GDM1 (cell line): ENCODE results near the gene TRDN.
"Not testable (repeated sequence)": the region's sequence is repeated elsewhere in the genome, so short reads cannot be mapped to it uniquely, and the experiment has no call there.

Experiments used
- DNase-seq: peaks from one replicate; lab custom pipeline; 2025; lab: John Stamatoyannopoulos, UW

Gene TRDN

DNA sequence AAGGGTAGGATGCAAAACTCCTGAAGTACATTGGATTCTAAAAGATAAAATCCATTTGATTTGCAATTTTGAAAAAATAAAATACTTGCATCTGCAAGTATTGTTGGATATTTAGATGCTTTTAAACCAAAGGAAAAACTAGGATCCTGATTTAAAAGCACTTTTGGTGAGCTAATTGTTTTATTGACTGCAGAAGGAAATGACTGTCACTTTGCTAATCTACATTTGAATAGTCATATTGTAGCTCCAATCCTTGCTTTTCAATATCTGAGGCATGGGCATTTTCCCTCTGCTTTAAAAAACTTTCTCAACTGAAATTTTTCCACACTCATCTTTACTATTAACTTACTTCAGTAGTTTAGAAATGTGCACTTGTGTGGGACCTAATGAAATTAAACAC is 74.1 kb downstream of the TRDN start:
- no peak for DNase-seq

DNA sequence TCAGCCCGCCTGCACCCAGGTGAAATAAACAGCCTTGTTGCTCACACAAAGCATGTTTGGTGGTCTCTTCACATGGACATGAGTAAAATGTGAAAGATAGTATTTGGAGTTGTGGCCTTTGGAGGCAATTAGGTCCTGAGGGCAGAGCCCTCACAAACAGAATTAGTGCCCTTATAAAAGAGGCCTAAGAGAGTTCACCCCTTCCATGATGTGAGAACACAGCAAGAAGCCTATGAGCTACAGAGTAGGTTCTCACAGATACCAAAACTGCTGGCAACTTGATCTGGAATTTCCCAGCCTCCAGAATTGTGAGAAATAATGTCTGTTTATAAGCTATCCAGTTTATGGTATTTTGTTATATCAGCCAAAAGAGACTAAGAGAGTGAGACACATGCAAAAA is 74.5 kb downstream of the TRDN start:
- DNase-seq, result no peak

DNA sequence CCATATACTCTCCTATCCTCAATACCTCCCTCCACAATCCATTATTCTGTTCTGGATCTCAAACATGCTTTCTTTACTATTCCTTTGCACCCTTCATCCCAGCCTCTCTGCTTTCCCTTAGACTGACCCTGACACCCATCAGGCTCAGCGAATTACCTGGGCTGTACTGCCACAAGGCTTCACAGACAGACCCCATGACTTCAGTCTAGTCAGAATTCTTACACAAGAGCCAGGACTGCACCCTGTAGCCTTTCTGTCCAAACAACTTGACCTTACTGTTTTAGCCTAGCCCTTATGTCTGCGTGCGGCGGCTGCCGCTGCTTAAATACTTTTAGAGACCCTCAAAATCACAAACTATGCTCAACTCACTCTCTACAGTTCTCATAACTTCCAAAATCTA is 76.9 kb downstream of the TRDN start:
- DNase-seq, result not testable (repeated sequence)

DNA sequence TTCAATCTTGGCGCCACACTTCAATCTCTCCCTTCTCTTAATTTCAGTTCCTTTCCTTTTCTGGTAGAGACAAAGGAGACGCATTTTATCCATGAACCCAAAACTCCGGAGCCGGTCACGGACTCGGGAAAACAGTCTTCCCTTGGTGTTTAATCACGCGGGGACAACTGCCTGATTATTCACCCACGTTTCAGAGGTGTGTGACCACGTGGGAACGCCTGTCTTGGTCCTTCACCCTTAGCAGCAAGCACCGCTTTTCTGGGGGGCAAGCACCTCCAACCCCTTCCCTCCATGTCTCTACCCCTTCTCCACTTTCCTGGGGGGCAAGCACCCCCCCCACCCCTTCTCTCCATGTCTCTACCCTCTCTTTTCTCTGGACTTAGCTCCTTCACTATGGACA is 79.3 kb downstream of the TRDN start:
- not testable (repeated sequence) for DNase-seq

DNA sequence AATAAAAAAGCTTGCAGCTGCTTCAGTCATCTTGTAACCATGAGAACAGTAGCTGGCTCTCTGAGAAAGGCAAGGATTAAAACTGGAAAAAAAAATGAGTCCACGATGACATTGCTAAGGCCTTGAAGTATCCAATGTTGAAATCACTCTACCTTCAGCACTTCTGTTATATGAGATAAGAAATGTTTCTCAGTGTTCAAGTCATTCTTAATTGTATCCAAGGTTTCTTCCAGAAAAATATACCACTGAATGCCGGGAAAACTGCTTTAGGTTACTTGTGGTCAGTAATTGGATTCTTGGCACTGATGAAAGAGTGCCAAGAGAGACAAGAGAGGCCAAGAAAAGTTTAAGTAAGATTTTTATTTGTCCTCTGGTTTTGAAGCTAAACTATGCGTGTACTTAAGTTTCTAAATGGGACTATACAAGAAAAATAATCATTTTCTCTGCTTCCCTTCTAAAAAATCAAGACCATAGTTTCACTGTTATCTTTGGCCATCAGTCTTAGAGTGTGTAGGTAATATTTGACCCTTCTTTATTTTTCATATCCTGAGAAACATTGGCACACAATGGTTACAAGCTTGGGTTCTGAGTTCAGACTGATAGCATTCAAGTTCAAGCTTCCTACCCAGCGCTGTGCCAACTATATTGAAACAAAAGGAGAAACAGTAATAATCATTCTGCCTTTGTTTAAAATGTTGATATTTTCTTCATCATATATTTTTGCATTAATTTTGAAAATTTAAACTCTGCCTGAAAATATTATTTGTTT is 84.6 kb downstream of the TRDN start:
- DNase-seq, result no peak

DNA sequence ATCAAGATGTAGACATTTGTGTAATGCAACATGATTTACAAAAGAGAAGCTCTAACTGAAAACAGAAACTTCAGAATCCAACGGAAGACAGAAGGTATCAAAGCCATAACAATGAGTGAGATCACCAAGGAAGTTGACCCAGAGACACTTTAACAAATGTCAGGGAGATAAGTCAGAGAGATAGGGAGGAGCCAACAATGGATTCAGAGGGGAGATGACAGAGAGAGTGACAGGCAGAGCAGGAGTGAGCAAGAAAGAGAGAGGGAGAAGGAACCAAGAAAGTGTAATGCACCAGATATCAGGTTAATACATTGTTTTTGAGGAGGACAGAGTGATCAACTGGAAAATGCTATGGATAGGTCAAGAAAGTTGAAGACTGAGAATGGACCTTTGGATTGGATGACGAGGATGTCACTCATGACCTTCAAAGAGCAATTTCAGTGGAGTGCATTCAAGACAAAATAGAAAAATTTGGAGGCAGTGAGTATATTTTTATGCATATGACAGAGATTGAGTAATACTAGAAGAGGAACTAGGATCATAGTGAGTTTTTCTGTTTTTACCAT is 86.6 kb downstream of the TRDN start:
- DNase-seq, result no peak

DNA sequence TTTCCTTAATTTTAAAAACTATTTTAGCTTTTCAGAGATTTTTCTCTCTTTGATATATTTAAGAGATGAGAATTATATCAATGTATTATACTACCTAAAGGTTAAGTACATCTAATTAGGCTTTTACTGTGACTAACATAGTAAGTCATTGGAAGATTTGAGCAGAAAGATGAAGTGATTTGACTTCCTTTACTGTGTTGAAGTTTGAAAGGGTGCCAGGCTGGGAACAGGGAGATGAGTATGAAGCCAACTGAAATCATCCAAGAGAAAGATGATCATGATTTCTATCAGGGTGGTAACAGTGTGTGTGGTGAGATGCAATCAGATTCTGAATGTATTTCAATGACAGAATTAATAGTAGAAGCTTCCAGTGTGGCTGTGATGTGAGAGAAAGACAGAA is 87.3 kb downstream of the TRDN start:
- DNase-seq, result no peak

DNA sequence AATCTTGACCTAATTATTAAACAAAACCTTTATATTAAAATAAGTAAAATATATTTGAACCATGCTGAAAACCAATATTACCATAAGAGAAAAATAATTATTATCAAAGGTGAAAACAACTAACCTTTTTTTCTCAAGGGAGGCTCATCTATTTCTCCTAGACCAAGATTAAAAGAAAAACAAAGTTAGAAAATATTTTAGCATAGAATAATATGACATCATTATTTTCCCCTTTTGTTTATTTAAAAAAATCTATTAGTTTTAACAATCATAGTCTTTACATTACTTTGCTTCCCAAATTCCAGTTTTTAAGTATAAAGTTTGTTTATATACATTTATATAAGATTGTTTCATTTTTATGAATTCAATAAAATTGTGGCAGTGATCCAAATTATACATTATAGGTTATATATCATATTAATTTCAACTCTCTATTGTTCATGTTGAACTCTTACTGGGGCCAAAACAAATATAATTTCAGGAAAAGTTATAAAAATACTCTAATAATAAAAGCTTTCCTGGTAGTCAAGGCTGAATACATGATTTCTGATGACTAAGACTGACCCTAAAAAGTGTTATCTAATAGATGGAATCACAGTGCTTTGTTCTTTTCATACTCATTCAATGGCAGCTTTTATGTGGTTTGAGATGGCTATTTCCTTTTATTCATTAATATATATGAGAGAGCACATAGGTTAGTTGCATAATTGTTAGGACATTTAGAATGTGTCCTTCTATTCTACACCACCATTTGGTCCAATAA is 89.4 kb downstream of the TRDN start:
- no peak for DNase-seq

DNA sequence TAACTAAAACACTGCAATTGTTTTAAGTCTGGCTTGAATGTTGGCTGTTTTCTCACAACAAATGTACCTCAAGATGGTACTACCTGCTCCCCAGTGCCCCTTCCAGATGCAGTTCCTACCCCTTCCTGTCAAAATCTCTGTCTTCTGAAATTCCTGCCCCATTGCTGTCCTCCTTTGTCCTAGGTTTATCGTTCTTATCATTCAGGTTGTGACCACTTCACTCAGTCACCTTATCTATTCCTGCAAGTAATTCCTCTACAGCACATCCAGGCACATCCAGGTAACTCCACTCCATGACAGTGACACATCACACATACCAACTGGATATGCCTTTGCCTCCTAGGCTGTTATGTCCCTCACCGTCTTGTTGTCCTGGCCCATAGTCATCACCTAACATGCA is 90.2 kb downstream of the TRDN start:
- no peak for DNase-seq

DNA sequence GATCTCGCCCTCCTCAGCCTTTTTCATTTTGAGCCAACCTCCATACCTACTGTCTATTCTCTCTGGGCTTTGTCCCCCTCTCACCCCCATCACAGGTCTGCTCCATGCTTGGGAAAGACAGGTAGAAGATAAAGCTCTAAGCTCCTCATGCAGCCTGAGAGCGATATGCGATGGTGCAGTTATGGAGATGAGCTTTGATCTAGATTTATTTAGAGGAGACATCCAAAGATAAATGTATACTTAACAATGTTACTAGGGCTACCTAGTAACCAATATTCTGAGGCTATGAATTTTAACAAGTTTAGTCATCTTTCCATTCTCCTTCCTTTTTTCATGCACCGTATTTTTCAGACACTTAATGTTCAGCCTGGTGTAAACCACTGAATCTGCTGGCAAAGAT is 95.3 kb downstream of the TRDN start:
- DNase-seq, result no peak

DNA sequence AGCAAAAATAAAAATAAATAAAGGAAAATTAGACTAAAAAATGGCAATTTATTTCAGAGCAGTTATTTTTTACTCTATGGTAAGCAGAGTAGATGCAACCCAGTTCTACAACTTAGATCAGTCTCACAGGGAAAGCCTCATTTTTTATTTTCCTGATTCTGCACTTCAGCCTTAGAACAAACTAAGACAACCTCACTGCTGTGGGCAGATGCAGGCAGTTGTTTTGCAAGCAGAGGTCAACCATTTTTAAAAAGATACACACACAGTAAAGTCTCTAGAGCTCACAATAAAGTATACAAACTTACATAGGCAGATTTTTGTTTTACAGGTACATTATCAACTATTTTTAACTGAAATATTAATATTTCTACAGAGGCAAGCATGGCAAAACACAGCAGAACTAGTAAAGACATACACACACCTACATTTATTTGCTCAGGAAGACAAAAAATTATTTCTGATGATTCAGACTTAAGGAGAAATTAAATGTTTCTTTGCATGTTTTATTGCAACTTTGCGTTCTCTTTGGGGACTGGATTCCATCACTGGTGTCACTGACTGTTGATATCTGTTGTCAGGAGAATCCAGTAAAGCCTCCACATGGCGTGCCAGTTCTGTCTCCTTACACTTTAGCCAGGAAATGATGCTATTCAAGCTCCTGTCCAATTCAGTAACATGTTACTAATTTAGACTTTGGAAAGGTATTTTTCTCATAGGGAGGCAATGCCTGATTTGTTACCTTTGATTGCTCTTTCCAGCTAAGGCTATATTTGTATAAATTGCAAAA is 102.7 kb downstream of the TRDN start:
- no peak for DNase-seq

DNA sequence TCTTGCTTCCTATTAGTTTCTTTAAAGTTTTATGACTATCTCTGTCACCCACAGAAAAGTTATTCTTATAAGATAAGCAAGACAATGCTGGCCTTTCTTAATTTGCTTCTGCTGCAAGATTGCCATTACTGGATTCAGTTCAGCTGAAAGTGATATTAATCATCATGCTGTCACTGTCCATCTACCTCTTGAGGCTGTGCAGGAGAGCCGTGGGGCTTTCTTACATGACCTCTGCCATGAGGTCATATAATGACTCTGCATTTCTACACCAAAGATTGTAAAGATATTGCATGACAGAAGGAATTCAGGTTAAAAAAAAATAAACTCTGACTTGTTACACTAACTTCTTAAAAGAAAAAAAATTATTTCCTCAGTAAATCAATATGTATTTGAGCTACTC is 106.9 kb downstream of the TRDN start:
- DNase-seq, result no peak

DNA sequence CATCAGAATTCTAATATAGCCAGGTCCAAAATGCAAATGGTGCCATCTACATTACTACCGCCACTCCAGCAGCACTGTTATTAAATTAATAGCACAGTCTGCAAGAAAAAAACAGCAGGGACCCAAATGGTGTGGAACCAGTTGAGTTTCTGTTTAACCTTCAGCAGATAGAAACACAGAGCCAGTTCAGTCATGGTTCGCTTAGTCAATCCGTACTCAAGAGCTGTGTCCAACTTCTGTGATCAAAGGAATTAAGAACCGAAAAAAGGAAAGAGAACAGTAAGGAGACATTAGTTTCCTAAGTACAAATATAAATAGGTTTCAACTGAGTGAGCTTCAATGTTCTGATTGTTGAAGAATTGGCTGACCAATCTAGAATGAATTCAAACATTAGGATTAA is 107.7 kb downstream of the TRDN start:
- DNase-seq, result no peak

DNA sequence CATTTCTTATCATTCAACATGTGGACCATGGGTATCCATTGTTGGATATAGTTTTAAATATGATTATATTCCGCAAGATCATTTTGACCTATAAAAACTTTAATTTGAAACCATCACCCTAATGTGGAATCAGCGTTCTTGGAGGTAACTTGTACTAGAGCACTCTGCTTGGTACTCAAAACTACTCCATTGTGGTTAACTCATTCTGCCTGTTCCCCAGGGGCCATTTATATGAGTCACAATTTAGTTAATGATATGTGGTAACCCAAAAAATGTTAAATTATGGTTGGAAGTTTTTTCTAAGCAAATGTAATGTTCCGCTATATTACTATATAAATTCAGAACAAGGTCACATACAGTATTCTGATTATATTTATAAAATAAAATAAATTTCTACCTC is 109.3 kb downstream of the TRDN start:
- no peak for DNase-seq

DNA sequence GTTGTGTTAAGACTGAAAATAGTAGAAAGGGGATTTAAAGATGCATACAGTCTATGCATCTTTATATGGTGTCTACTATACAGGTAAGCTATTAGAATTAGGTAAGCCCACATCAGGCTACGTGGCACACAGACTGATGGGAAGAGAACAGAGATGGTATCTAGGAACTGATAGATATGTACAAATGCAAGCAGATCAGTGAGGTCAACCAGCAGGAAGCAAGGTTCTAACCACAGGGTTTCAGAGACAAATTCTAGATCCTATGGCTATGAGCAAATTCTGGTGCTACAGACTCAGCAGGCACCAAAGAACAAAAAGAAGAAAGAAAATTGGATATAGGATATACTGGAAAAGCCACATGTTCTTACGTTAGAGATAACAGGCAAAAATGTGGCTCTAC is 110.6 kb downstream of the TRDN start:
- DNase-seq, result no peak

DNA sequence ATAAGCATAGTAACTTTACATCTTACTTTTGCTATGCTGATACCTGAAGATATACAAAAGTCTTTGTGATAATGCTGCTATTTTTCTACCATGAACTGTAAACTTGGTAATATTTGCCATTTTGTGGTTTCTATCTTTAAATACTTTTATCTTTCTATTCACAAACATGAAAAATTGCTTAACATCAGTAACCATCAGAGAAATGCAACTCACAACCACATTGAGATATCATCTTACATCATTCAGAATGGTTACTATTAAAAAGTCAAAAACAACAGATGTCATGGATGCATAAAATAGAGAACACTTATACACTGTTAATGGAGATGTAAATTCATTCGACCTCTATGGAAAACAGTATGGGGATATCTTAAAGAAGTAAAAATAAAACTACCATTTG is 112.0 kb downstream of the TRDN start:
- DNase-seq, result no peak

DNA sequence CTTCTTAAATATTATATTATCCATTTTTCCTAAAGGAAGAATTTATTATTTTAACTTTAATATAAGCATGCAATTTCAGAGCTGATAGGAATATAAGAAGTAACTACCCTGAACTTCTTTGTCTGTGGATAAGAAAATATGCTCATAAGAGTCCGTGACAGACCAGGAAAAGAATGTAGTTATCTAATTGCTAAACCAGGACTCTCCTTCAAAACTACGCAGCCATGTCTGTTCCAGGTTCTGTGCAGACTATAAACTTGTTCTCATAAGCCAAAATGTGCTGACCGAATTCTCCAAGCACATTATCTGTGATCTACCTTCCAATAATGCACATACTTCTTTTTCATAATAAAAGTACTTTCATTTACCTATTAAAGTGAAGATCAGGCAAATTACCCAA is 116.5 kb downstream of the TRDN start:
- DNase-seq, result no peak

DNA sequence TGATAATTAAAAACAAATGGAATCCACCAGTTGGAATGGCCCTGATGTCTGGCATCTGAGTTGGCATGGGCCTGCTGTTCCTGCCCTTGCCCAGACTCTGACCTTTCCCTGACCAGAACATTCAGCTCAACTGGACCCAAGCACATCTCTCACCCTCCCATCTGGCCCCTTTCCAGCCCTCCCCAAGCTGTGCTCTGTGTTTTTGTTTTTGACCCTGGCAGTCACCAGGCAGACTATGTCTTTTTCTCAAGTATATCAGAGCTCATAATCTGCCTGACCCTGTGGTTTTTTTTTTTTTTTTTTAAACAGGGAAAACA is 117.6 kb downstream of the TRDN start:
- DNase-seq, result no peak

DNA sequence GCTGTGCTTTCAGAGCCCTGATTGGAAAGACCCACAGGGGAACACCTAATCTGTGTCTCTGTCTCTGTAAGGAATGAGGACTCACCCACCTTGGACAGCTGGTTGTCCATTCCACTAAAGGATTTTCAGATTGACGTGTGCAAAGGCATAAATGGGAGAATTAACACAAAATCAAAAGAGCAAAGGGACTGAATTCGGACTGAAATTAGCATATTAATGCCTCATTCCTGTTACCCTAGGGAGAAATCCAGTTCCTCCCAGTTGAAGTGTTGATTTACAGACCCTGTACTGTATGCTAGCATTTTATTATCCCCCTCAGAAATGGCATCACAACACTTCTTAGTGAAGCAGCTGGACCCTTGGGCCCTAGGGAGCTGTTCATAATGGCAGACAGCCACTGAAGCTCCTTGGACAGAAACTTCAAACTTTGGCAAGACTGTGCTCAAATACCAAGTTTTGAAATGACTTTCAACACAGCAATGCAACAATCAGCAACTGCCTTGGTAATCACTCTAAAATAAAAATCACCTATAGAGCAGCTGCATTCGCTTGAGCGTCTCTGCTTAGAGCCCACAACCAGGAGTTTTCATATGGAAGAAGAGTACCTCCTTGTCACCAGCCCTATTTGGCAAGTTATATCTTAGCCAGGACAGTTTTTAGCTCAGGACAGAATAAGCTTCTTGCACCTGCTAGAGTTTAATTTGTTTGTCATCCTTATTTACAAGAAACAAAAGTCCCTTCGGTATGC is 118.1 kb downstream of the TRDN start:
- DNase-seq, result no peak

DNA sequence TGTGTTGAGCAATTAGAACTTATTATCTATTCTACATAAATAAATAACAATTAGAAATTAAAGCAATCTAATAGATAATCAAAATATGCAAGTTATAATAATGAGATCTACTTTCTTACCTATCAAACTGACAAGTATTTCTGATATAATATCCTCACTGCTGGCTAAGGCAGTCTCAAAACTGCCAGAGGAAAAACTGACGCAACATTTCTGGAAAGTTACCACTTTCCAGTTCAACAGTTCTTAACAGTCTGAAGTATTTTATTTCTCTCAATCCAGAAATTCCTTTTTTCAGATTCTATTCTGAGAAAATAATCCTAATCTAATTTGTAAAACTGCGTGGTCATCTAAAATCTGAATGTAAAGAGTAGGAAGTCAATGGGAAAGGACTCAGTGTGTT is 121.0 kb downstream of the TRDN start:
- DNase-seq, result no peak

DNA sequence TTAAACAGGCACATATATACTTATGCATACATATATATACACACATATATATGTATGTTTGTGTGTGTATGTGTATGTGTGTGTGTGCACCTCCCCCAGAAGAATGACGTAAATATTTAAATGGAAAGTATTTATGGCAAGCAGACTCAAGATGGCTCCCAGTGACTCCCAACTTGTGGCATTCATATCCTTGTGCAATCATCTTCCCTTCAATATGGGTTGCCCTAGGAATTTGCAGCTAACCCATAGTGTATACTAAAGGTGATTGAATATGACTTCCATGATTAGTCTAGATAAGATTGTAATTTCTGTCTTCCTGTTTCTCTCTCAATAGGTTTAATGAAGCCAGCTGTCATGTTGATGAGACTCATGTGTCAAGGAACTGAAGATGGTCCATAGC is 127.6 kb downstream of the TRDN start:
- no peak for DNase-seq

DNA sequence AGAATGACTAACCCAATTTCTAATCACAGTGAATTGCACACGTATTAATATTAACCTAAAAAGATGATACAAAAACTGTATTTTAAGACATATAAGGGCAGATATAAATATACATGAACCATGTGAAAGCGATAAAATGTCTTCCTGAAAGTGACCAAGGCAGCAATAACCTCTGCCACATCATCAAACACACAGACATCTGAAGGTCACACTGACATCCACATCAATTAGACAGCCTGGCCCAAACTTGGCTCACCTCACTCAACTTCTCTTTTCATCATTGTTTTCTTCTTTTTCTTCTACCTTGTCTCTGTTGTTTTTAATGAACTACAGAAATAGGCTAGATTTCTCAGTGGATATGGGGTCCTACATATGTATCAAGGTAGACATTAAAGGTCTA is 128.5 kb downstream of the TRDN start:
- DNase-seq, result no peak
